NB4 (cell line): ENCODE results near the gene CALML6.

Experiments used
- DNase-seq: peaks from one replicate; pipeline ENCODE4 v3.0.0; 2010; ENCODE audit warnings: low read depth
- H3K4me3 ChIP-seq: one replicate; pipeline ENCODE4 v1.5.1; 2011; ENCODE audit warnings: mild to moderate bottlenecking, low read depth, low read length, moderate library complexity
- CTCF ChIP-seq: IDR thresholded peaks from one replicate; pipeline ENCODE4 v1.5.1; 2012; ENCODE audit warnings: low read depth, low read length
- MAX ChIP-seq: IDR thresholded peaks from 2 replicates; pipeline ENCODE4 v1.6.1; 2011; ENCODE audit warnings: low read depth, low read length
- MYC ChIP-seq: IDR thresholded peaks from 2 replicates; pipeline ENCODE4 v1.6.1; 2011; ENCODE audit warnings: low read depth, low read length
- POLR2A ChIP-seq: IDR thresholded peaks from 2 replicates; pipeline ENCODE4 v1.6.1; 2011; ENCODE audit warnings: mild to moderate bottlenecking; ENCODE audit not compliant: insufficient read length; ENCODE audit errors: extremely low read depth

CALML6 gene

GRCh38 chr1:1921459-1921862 lies 6.4 kb downstream of the CALML6 start:
- H3K4me3 ChIP-seq: no peak overlapping the region
- no peak for DNase-seq
- TF ChIP-seq MAX (no peak), CTCF (no peak), MYC (no peak), POLR2A (no peak)

GRCh38 chr1:1921901-1922701 lies 7.0 kb downstream of the CALML6 start:
- H3K4me3 ChIP-seq: no peak overlapping the region
- DNase-seq: no peak
- no peak for TF ChIP-seq CTCF
- TF ChIP-seq MYC: no peak
- TF ChIP-seq POLR2A: no peak
- TF ChIP-seq MAX: no peak

GRCh38 chr1:1922702-1922955 lies 7.6 kb downstream of the CALML6 start:
- no peak overlapping the region for H3K4me3 ChIP-seq
- no peak for DNase-seq
- TF ChIP-seq POLR2A (no peak), MYC (no peak), CTCF (no peak), MAX (no peak)

- no peak for DNase-seq
- TF ChIP-seq CTCF (no peak), POLR2A (no peak), MYC (no peak), MAX (no peak)
- H3K4me3 ChIP-seq: no peak overlapping the region
These were observed 8.1 kb downstream of the CALML6 start for GRCh38 chr1:1922956-1923833.

GRCh38 chr1:1924386-1924785 lies 9.3 kb downstream of the CALML6 start:
- TF ChIP-seq MAX (no peak), MYC (no peak), POLR2A (no peak), CTCF (no peak)
- no peak for DNase-seq
- no peak overlapping the region for H3K4me3 ChIP-seq
